Stimulated activated CD4-positive, alpha-beta T cell treated with anti-CD3 and anti-CD28 coated beads, Interleukin-4, amount 100 ng/mL, for 4 hours (primary cell): ENCODE data around the gene BCR.

ENCODE experiments used
- DNase-seq, 2 experiments: peaks; one replicate each; pipeline ENCODE4 v3.0.0-alpha.2; 2020

BCR gene

DNA sequence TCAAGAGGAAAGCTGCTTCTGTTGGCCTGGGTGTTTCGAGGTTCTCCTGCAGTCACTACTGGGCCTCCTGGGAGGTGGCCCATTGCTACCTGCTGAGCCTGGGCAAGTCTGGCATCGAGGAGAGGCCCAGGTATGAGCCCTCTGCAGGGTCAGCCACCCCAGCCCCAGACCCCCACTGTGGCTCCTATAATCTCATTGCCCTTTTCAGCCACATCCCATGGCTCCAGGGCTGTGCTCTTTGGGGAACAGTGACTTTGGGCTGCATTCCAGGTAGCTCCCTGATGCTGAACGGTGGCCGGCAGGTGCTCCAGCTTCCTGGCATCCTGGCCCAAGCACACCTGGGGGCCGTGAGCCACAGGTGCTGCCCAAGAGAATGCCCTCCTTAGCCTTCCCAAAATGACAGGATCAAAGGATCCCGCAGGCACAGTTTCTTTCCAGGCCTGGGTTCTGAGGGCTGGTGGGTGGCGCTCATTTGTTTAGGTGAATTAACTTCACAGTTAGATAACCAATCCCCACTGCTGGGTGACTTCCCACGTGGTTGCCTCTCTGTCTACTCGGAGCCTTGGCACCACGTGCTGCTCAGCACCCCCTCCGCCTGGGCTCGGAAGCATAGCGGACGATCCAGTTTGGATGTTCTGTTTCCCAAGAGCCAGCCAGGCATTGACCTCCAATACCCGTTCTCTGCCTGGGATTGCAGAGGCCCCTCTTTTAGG lies 97.4 kb downstream of the BCR start:
- no peak for DNase-seq

DNA sequence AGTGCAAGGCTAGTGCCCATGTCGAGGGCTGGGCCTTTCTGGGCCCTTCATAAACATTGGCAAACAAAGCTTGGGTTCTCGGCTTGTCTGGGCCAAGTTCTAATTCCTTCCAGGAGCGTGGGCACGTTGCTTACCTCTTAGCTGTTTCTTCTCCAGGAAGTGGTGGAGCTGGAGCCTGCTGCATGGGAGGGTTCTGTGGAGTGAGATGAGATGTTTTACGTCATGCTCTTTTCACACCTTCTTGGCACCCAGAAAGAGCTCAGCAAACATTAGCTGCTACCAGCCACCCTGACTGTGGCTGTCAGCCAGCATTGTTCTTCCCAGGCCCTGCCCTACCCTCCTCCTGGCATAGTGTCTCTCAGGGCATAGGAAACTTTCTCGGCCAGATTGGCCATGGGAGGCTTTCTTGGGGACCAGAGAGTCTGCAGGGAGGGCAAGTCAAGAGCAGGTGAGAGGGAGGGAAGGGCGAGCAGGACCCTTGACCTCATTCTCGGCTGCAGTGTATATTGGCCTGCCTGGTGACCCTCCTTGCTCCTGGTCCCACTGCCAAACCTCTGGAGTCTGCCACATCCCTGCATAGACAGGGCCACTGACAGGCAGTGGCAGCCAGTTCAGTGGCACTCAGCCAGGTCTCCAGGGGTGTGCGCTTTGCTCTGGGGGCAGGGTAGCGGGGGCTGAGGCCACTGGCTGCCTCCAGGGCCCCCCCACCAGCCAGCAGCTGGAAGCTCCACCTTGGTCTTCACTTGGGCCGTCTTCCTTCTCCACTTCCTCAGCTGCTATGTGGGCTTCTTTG lies 98.8 kb downstream of the BCR start:
- no peak for DNase-seq

DNA sequence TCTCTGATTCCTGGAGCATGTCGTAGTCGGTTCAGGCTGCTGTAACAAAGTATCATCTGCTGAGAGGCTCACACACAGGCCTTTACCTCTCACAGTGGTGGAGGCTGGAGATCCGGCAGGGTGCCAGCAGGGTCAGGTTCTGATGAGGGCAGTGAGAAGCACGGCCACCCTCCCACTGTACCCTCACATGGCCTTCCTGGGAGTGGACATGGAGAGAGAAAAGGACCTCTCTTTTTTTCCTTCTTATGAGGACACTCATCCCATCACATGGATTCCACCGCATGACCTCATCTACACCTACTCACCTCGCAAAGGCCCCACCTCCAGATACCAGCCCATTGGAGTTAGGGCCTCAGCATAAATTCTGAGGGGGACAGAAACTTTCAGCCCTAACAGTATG lies 99.5 kb downstream of the BCR start:
- DNase-seq = no peak

DNA sequence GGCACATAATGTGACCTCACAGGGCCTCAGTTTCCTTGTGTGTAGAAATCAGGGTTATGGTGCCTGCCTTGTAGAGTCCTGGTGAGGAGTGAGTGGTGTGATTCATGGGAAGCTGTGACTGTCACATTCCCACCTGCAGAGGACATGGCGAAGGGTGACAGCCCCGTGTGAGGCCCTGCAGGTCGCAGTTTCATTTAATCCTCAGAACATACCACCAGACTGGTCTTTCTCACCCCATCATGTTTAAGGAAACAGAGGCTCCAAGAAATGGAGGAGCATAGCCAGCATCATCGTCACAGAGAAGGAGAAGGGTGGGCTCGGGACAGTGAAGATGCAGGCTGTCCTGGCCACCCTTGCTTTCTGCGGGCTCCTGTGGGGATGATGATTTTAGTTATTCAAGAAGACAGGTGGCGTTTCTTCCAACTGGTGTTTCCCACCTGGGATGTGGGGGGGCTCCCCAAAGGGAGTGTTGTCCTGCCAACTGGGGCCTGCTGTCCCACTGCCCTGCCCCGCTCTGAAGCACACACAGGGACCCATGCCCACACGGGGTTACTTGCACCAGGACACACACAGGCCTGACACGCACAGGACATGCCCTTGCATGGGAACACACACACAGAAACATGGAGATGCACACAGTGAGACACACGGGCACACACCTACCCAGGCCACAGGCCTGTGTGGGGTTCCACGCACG lies 100.2 kb downstream of the BCR start:
- DNase-seq = no peak

DNA sequence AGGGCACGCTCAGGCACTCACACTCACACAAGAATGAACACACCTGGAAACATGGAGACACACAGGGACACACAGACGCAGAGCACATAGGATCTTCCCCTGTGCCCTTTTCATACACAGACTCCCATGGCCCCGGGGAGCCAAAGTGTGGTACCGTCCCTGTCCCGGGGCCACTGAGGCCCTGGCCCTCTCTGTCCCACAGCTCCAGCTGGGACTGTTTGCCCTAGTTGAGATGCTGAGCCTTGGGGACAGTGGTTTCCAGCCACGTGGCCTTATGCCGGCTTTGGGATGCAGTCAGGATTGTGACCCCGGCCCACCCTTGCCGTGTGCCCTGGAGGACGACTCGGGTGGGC lies 100.7 kb downstream of the BCR start:
- DNase-seq = no peak

DNA sequence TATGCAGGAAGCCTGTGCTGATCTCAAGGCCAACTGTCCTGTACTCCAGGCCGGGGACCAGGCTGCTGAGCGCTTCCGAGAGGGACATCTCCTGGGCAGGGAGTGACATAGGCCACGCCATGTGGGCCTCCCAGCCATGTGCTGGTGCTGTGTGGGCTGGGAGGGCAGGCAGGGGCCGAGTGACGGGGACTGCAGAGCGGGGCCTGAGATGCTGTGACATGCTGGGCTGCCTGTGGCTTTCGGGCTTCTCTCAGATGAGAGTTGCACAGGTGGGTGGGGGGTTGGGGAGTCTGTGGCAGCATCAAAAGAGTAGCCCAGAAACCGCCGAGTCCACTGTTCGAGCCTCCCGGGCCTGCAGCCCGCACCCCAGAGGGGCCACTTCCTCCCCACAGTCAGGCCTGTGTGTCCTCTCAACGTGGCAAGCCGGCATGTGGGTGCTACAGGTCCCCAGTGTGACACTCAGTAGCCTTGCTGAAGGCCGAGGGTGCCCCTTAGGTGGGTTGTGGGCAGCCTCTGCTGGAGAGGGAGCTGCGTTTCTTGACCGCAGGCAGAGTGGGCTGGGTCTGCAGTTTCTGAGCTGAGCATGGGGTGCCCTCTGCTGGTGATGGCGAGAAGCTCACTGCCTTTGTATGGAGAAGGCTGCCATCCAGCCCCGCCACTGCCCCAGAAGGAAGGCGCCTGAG lies 101.2 kb downstream of the BCR start:
- peak; percentile 72 to 79 for DNase-seq

DNA sequence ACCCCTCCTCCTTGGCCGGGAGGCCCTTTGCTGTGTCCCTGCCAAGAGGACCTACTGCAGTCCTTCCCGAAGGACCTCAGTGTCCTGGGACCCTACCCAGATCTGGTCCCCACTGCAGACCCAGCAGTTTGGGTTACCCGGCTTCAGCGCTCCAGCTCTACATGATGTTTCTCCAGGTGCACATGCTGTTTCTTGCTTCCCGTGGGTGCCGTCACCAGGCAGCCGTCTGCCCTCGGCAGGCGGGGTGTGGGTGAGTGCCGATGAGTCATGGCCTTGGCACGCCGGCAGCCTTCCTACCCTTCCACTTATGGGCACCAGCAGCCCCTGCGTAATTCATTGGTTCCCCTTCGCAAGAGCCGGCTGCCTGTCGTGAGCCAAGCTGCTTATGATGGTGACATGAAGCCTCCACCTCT lies 101.8 kb downstream of the BCR start:
- DNase-seq = no peak

DNA sequence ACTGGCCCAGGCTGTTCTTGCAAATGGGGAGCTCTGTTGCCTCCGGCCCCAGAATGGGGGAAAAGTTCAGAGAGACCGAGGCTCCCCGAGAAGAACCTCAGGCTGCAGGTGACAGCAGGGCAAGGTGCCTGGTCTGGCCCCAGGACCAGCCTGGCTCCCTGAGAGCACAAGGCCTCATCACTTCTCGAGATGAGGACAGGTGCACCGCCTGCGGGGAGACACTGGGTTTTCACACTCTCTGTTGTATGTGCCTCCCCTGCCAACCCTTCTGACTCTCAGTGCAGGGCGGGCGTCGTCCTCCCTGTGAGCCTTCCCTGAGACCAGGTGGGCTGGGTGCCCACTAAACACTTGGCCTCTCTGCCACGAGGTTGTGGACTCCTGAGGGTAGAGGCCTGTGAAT lies 102.2 kb downstream of the BCR start:
- no peak for DNase-seq

DNA sequence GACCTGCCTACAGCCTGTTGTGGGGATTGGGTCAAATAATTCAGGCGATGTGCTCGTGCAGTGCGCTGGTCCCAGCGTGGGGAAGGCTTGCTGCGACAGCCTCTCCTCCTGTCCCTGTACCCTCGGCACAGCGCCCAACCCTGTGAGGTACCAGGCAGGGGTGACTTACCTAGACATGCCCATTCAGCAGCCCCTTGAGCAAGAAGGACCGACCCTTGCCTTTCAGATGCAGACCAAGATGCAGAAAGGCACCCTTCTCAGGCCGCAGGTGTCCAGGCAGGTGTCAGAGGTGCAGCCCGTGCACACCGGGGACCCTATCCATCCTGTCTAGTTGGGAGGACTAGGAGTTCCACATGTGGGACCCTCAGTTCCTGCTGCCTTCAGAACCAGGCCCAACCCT lies 102.7 kb downstream of the BCR start:
- no peak for DNase-seq

DNA sequence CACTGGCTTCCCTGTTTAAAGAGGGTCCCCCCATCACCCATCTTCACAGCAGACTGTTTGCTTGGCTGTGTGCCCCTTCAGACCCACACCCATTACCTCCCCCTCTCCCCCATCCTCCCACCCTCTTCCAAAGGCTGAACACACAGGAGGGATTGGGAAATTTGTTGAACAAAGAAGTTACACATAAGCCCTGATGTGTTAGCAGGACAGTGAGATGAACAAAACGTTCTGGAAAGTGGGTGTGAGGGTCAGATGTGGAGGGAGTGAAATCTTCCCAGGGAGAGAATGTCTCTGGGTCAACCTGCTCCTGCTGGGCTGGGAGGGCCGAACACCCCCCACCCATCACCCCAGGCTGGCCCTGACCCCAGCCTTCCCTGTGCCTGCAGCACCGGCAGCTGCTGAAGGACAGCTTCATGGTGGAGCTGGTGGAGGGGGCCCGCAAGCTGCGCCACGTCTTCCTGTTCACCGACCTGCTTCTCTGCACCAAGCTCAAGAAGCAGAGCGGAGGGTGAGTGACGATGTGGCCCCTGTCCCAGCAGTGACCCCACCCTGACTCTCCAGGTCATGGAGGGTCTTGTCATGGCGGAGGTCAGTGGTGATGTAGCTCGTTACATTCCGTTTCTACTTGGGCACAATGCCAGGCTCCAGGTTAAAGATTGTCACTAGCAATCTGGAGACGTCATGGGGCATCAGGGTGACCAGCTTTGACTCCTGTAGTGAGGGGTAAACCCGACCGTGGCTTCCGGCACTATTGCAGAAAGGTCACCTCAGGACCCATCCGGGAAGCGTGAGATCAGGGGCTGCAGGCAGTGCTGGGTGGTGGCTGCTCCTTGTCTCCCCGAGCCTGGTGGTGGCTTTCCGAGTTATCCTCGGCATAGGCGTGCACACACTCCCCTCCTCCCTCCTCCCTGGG lies 103.5 kb downstream of the BCR start:
- no peak for DNase-seq

DNA sequence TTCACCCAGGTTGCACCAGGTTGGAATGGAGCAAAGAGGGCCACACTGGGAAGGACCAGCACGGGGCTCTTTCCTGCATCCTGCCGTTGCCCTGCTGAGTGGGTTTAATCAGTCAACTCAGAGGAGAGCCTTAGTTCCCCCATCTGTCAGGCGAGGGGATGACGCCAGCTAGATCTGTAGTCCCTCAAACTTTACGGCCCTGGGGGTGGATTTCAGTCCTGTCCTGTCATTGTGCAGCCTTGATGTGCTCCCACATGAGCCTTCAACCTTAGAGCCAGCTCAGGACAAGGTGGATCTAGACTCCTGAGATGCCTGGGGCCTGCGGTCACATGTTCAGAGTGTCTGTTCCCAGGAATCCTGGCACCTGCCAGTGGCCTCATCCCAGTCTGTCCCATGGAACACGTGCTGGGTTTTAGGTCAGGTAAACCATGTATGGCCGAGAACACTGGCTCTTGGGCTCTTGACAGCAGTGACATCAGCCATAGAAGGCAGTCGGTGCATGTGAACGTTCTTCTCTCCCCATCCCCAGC lies 104.3 kb downstream of the BCR start:
- no peak for DNase-seq

DNA sequence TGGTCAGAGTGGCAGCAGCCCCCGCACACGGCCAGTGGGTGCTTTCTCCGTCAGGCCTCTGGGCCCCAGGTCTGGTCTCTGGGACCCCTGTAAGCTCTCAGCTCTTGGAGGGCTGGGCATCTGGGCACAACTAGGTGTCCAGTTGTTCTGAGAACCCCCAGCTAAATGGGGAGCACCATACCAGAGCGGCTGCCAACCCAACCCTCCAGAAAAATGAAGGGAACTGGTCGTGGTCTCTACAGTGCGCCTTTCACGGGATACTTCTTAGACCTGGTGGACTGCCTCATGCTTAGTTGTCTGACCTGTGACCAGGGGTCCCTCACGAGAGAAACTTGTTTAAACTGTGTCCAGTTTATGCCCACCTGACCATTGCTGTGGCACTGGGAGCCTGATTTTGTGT lies 104.9 kb downstream of the BCR start:
- DNase-seq = no peak

DNA sequence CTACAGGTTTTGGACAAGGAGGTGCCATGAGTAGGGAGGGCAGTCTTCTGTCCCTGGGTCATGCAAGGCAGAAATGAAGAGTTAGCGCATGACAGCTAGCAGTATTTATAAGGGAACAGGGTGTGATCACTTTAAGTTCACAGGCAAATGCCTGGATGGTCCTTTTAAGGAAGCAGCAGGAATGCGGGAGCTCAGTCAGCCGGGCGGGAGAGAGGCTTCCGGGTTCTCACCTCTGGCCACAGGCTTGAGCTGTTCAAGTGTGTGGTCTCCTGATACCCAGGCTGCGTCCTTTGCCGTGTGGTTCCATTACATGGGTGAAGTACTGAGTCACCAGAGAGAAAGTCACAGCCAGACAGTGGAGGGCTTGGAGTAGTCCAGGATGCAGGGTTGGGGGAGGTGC lies 105.4 kb downstream of the BCR start:
- no peak for DNase-seq

DNA sequence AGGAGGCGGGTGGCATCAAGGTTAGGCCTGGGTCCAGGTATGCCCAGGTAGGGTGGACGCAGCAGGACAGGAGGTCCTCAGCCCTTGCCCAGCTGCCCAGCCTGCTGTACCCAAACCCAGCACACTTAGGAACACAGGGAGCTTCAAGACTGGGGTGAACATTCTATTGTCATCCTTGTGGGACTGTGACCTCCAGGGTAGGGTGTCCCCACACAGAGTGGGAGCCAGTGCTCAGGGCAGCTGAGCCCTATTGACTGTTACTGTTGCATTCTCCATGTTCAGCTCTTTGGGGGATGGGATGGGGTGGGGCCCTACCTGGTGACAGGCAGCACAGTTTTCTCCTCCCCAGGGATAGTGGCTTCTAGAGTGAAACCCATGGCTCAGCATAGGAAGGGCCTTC lies 106.0 kb downstream of the BCR start:
- DNase-seq = no peak

DNA sequence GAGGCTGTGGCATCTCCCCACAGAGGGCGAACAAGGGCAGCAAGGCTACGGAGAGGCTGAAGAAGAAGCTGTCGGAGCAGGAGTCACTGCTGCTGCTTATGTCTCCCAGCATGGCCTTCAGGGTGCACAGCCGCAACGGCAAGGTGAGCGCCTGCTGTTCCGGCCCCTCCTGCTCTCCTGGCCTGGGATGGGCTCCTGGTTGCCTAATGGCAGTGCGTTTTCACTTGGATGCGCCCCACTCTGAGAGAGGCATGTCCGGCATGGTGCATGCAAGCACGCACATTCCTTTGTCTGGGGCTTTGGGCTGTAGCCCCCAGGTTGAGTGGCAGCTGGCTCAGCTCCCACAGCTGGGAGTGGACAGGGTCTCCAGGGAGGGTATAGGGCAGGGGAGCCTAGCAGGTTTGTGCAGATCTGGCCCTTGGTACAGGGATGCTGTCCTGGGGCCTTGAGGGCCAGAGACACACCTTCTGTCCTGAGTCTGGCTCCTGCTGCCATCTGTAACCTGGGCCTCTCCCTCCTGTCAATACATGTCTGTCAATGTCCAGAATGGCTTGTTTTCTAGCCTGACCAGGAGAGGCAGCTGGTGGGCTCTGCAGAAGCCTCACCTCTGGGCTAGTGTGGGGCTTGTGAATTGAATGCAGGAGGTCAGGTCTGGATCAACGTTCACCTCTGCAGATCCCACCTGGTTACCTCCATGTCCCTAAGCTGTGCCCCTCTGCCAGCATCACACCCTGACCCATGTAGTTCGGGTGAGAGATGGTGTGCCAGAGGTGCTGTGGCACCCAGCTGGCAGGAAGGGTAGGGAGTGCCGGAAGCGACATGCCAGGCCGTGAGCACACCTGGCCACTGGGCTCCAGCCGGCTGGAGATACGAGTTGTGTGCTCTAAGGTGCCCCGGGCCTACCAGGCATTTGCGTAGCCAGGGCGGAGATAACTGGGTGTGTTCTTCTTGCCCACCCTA lies 107.1 kb downstream of the BCR start:
- DNase-seq = no peak

DNA sequence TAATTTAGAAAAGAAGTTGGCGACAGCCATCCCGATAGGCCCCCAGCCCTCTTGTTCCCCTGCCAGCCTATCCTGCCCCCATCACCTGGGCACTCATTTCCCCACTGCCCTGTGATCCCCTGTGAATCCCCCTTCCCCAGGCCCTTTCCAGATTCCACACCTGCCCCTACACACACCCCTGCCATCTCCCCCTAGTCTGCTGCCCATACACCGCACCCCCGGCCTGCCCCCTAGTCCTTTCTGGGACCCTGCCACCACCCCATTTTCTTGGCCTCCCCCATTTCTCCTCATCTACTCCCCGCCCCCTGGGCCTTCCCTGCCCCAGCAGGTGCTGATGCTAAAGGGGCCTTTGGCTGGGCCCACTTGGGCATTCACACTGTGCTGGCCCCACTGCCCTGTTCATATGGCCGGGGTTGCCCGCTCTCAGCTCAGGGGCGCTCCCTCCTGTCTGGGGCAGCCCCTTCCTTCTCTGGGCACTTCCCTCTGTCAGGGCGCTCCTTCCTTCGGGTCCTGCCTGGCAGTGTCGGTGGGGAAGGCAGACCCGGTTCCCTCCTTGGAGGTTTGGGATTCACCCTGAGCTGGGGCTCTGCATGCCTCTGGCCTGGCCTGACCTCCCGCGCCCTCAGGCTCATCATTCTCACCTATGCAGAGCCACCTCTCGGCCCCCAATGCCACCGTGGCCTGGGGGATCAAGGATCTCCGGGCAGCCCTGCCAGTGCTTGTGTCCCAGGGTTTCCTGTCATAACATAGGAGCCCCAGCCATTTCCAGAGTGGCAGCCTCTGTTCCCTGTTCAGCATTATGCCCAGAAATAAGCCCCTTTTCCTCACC lies 108.2 kb downstream of the BCR start:
- DNase-seq = no peak

DNA sequence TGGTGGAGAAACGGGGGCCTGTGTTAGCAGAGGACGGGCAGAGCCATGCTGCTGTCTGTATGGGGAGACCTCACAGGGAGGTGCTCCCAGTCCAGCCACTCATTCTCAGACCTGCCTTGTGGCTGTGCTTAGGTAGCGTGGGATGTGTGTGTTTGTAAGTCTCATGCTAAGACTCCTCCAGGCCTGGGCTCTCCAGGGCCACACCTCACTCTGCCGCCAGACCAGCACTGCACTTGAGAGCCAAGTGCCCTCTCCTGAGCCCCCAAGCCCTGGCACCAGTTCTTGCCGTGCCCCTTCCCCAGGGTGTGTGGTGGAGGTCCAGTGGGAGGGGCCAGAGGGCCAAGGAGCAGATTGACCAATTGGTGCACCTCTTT lies 108.8 kb downstream of the BCR start:
- no peak for DNase-seq

DNA sequence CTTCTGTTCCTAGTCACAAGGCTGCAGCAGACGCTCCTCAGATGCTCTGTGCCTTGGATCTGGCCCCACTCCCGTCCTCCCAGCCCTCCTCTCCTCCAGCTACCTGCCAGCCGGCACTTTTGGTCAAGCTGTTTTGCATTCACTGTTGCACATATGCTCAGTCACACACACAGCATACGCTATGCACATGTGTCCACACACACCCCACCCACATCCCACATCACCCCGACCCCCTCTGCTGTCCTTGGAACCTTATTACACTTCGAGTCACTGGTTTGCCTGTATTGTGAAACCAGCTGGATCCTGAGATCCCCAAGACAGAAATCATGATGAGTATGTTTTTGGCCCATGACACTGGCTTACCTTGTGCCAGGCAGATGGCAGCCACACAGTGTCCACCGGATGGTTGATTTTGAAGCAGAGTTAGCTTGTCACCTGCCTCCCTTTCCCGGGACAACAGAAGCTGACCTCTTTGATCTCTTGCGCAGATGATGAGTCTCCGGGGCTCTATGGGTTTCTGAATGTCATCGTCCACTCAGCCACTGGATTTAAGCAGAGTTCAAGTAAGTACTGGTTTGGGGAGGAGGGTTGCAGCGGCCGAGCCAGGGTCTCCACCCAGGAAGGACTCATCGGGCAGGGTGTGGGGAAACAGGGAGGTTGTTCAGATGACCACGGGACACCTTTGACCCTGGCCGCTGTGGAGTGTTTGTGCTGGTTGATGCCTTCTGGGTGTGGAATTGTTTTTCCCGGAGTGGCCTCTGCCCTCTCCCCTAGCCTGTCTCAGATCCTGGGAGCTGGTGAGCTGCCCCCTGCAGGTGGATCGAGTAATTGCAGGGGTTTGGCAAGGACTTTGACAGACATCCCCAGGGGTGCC lies 109.8 kb downstream of the BCR start:
- peak; percentile 24 to 61 for DNase-seq
